H1 (cell line): ENCODE measurements around the gene PHRF1.

Source experiments
- ATF2 ChIP-seq: IDR thresholded peaks from 2 replicates; pipeline ENCODE4 v1.6.1; 2012; ENCODE audit warnings: low read length, inconsistent platforms
- ATF3 ChIP-seq: IDR thresholded peaks from 2 replicates; pipeline ENCODE4 v1.6.1; 2011; ENCODE audit warnings: low read depth, mild to moderate bottlenecking, low read length; ENCODE audit not compliant: insufficient read depth
- BACH1 ChIP-seq: IDR thresholded peaks from 2 replicates; pipeline ENCODE4 v1.6.1; 2012; ENCODE audit warnings: low read length, improper control_type of control experiment
- EP300 ChIP-seq, 2 experiments: IDR thresholded peaks; 1 replicate in 1 of 2; 2 replicates in 1 of 2; pipeline ENCODE4 v1.6.1; 2011 to 2012; ENCODE audit warnings: low read depth in 2 of 2, low read length in 2 of 2, mild to moderate bottlenecking in 2 of 2, borderline replicate concordance in 1 of 2, inconsistent platforms in 1 of 2, moderate library complexity in 1 of 2
- GABPA ChIP-seq: IDR thresholded peaks from 2 replicates; pipeline ENCODE4 v1.6.1; 2011; ENCODE audit warnings: mild to moderate bottlenecking, low read length, moderate library complexity, borderline replicate concordance; ENCODE audit not compliant: insufficient read depth
- NANOG ChIP-seq: IDR thresholded peaks from 2 replicates; pipeline ENCODE4 v1.6.1; 2011; ENCODE audit warnings: low read length, low read depth, mild to moderate bottlenecking, inconsistent platforms; ENCODE audit not compliant: insufficient read depth, poor library complexity, severe bottlenecking
- SIN3A ChIP-seq, 2 experiments: IDR thresholded peaks in 1 of 2; conservative IDR thresholded peaks in 1 of 2; 2 replicates each; pipeline ENCODE4 v1.6.1; 2011 to 2012; ENCODE audit warnings: low read length in 2 of 2, improper control_type of control experiment in 1 of 2, low read depth in 1 of 2, mild to moderate bottlenecking in 1 of 2

- no peak for TF ChIP-seq ATF3
- no peak for TF ChIP-seq BACH1
- no peak for TF ChIP-seq ATF2
- no peak for TF ChIP-seq GABPA
- no peak for TF ChIP-seq EP300 (IDR thresholded peaks at IDR 0.05; ENCODE audit: borderline replicate concordance in 1 of 2, low read depth in 2 of 2, low read length in 2 of 2)
- TF ChIP-seq NANOG, result no peak
- TF ChIP-seq SIN3A (conservative IDR thresholded peaks at IDR 0.05 in 1 of 2, IDR thresholded peaks at IDR 0.05 in 1 of 2; ENCODE audit: low read depth in 1 of 2, low read length in 2 of 2), result no peak; a peak in 1 of 4 replicates
Measured at GRCh38 chr11:554428-555226, 21.6 kb upstream of the PHRF1 start.
